NCI-H345 (cell line): ENCODE data around the gene ABCG1.

Experiments
- DNase-seq: peaks from one replicate; lab custom pipeline; 2025; lab: John Stamatoyannopoulos, UW

Gene ABCG1

DNA sequence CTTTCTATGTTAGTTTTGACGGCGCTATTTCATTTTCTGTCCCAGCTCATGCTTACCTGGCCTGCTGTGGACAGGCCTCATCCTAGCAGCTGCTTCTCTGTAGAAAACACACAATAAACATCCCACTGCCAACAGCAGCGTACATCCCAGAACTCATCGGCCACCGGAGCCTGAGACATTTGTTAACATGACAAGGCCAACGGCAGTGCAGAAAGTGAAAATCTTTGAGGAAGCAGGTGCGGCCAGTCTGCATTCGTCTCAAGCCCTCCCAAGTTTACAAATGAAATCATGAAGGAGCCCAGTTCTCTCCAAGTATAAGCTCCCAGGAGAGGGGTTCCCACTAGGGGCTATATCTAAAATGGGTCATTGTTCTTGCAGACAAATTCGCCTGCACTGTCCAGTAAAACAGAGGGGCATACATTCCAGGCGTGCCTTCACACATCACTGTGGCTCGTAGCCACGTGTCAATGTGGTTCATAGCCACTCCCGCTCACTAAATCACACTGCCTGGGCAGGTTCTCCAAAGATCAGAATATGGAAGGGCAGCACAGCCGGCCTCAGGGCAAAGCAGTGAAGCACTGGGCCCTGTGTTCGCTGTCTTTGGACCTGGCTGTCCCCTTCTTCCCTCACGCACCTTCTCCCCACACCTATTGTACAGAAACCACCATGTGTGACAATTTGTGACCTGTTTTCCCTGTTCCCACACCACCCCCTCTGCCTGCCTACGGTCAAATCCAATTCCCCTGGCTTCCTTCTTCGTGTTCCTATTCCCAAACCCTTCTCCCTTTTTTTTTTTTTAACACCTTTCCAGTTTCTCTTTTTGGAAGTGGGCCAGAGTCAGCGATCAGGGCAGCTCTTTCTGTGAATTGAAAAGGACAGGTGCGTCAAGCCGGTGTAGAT lies 27.0 kb upstream of the ABCG1 start:
- peak; percentile 51 for DNase-seq

DNA sequence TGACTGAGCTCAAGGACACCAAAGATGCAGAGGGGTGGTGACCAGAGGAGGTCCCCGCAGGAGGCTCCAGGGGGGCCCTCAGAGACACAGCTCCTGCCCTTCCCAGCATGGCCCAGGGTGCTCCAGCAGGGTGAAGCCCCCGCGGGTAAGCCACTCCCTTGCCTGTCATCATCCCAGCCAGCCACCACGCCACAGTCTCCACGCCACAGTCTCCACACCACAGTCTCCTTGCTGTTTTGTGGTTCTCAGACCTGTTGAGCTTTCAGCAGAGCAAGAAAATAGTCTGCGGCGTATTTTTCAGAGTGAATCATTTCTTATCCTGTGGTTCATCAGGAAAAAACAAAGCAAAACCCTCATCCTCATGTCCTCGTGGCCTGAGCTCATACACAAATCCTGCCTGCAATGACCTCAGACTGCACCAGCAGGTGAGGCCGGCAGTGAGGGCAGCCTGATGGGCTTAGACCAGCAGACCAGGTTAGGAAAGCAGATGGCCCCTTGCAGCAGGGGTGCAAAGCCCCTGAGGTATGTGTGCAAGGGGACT lies 25.7 kb upstream of the ABCG1 start:
- no peak for DNase-seq

DNA sequence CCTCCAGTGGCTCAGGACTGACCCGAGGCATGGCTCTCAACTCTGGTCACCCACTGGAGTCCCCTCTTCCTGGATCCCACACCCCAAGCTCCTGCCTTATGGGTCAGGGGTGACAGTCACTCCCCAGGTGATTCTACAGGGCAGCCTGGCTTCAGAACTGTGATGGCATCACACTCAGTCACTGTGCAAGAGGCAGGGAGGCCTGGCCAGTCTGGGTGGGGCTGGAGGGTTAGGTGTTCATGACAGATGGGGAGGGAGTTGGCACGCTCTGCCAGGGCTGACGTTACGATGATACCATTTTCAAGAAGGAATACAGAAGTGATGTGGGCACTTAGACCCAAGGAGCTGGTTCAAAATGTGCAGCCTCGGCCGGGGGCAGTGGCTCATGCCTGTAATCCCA lies 25.2 kb upstream of the ABCG1 start:
- DNase-seq = no peak

DNA sequence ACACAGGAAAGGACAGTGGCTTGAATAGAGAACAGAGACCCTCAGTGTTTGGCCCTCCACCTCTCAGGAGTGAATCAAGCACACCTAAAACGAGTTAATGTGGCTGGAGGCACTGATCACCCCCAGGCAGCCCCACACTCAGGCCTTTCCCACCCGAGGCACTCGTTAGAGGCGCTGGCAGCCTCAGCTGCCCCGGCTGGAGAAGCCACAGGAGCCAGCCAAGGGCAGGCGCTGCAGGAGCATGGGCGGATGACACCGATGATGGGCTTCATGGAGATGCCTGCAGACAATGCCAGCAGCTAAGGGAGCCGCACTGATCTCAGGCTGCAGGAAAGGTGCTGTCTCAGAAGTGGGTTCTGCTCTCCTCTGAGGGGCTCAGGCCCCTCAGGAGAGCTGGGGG lies 24.1 kb upstream of the ABCG1 start:
- no peak for DNase-seq

DNA sequence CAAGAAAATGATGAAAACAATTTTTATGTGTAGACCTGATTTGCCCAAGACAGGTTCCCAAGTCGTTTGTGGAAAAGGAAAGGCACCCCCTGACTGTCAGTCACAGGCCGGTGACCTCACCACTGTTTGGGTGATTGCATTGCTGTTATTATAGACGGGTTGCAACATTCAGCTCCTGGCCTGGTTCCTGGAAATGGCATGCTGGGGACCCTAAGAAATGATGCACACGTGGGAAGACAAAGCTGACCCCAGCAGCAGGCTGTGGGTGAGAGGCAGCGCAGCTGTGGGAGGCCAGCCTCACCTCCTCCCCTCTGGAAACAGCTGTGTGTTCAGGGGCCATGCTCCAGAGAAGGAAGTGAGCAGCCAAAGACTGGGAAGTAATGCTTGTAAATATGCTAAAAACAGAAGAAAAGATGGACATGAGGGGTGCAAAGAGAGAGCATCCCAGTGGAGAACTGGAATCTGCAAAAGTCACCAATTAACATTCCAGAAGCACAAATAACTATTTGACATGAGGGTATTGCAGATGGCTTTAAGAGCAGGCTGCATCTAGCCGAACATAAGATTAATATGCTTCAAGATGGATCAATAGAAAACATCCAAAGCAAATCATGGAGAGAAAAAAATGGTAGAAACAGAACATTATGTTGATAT lies 23.4 kb upstream of the ABCG1 start:
- no peak for DNase-seq

DNA sequence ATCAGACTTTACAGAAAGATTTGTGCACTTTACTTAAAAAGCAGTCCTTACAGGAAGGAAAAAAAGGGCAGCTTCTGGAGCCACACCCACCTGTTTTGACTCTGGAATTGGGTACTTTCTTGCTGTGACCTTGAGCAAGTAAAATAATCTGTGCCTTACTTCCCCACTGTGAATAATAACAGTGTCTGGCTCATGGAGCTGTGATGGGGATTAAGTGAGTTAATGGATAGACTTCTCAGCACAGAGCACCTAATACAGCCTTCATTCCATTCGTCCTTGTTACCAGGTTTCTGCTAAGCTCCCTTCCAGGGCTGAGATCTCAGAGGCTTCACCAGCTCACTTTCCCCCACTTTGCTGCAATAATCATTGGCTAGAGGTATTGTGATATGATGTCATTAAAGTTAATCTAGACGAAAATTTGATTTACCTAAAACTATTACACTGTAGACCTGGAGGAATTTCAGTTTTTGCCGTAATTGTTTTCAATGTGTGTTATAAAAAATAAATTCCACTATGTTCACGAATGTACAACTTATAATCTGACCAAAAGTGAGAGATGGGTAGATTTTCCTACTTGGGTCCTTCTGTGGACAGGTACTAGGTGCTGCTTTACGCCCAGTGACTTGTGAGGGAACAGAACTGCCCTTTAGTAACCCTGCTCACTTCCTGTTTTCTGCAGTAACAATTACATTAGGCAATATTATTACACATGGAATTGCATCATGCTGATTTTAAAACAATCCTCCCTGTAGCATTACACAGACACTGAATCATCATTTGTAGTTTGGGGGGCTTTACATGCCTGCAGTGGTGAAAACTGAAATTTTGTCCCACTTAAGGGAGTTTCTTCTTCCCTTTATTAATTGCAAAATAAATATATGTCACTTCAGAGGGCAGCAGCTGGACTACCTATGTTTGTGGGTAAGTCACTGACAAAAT lies 19.7 kb upstream of the ABCG1 start:
- no peak for DNase-seq

DNA sequence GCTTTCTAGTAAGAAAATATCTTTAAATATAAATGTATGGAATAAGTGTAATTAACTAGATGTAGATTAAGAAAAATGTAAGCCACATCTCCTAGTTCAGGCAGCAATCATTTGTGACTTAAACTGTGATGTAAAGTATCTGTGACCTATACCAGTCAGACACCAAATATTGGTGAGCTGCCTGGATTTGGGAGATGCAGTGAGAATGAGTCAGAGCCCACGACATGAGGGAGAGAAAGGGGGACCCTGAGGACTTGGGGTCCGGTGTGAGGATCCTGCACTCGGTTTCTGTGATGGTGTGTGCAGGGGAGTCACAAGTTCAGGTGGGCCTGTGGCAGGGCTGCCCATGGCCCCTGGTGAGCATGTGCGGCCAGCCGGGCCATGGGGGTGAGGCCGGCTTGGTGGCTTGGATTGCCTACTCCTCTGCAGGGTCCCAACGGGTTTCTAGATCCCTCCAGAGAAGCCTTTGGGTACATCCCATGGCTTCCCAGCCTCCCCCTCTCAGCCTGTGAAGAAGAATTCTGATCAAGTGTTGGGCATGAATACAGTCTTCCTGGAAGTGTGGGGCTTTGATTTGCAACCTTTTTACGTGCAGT lies 19.0 kb upstream of the ABCG1 start:
- DNase-seq = no peak

DNA sequence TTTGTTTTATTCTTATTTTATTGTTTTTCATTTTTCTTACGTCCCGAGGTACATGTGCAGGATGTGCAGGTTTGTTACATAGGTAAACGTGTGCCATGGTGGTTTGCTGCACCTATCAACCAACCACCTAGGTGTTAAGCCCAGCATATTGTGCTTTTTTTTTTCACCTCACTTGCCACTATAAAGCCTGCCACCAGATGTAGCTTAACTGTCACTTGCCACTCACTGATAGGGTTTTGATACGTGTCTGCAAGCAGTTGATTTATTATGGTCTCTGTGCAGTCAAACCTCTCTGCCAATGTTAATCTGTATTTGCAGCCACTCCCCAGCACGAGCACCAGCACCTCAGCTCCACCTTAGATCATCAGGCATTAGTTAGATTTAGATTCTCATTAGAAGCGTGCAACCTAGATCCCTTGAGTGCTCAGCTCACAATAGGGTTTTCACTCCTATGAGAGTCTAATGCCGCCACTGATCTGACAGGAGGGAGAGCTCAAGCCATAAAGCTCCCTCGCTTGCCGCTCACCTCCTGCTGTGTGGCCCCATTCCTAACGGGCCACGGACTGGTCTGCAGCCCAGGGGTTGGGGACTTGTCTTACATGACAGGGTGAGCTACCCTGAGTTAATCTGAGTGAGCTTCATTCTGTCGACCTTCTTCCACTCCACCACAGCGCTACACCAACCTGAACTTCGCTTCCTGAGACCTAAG lies 17.9 kb upstream of the ABCG1 start:
- DNase-seq = no peak

DNA sequence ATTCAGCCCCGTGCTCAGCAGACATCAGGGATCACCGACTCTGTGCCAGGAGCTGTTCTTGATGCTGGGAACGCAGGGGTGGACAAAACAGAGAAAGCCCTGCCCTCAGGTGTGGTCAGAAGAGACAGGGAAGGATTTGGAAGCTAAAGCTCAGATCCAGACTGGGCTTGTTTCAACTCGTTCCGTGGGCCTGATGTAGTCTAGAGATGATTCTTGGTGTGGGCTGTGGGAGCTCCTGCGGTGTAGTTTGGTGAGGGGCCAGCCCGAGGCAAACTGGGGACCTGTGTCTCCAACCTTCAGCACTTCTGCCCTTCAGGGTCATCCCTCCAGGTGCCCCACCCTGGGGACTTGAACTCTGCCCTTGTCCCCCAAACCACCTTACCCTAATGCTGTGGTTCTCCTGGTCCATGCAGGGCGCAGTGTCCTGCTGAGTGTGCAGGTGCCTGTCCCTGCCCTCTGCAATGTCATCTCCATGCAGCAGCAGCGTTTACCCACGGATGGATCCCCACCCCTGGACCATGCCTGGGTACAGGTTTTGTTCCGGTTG lies 17.3 kb upstream of the ABCG1 start:
- DNase-seq = no peak

DNA sequence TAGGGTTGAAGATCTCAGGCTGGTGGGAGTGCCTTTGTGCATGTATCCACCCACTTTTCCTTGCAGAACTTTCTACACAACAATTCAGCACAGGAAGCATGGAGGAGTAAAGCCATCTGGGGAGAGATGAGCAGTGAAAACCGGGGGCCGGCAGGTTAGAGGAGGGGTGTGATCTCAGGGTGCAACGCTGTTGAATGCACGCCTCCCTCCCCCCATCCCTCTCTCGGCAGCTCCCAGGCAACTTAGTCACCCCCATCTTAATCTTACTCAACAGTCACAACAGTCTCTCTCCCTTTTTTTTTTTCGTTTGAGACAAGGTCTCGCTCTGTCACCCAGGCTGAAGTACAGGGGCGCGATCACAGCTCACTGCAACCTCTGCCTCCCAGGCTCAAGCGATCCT lies 16.6 kb upstream of the ABCG1 start:
- DNase-seq = no peak

DNA sequence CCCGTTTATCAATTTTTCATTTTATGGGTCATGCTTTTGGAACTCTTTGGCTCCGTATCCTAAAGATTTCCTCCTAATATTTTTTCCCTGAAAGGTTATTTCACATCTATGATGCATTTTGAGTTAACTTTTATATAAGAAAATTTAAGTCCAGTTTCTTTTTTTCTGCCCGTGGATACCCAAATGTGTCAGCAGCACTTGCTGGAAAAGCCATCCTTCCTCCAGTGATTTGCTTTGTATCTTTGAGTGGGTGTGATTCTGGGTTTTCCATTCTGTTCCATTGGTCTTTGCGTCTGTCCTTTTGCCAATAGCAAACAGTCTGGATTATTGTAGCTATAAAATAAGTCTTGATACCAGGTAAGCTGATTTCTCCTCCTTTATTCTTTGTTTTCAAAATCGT lies 15.6 kb upstream of the ABCG1 start:
- no peak for DNase-seq

DNA sequence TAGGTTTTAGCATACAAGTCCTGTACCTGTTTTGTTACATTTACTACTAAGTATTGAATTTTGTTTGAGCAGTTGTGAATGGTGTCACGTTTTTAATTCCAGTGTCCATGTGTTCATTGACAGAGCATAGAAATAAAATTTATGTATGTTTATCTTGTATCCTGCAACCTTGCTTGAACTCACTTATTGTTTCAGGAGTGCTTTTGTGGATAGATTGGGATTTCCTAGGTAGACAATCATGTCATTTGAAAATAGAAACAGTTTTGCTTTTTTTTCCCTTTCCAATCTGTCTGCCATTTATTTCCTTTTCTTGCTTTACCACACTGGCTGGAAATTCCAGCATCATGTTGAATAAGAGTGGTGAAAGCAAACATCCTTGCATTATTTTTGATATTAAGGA lies 15.0 kb upstream of the ABCG1 start:
- DNase-seq = no peak

DNA sequence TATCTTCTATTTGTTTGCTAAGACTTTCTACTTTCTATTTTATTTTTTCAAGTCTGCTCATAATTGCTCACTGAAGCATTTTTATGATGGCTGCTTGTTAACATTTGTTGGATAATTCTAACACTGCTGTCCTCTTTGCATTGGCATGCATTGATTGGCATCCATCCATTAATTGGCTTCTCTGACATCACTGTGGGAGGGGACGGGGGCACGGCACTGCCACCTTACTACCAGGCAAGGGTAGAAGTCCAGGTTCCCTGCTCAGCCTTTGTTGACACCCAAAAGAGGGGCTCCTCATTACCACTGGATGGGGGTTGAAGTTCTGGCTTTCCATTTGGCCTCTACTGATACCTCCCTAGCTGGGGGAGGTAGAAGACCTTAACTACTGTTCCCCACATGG lies 11.5 kb upstream of the ABCG1 start:
- no peak for DNase-seq

DNA sequence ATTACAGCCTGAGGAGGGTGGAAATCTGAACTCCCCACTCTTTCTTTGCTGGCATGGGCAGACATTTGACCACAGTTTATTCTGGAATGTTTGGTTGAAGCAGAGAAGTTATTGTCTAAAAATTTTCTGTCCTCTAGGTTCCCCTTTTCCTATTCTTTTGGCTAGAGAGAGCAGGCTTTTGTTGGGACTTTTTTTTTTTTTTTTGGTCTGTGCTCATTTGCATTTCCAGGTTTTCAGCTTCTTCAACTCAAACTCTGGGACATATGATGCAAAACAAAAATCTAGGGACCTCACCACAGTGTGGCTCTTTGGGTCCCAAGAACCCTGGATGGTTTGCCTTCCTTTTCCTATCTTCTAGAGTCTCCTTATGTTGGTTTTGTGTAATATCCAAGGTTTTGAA lies 10.9 kb upstream of the ABCG1 start:
- no peak for DNase-seq

DNA sequence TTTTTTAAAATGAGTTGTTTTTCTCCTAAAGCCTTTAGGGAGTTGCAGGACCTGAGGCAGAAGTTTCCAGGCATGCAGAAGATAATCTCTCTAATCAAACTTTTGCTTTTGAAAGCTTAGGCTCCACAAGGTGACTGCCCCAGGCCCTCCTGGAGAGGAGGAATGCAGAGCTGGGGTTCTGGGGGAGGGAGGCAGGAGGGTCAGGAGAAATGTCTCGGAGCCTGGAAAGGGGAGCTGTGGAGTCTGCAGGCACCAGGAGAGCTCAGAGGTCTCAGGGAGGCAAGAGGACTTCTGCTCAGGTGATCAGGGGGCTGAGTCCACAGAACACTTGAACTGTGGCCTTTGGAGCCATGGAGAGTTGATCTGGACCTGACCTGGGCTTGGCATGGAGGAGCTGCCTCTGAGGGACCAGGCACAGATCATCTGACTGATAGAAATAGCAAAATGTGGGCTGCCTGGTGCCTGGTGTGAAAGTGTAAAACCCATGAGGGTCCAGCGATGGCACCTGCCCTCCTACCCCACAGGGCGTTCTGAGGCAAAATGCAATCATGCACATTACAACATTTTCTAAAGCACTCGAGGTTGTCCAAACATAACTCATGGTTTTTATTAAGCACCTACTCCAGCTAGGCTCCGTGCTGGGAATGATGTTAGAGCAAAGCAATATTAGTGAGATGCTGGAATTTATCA lies 10.0 kb upstream of the ABCG1 start:
- no peak for DNase-seq

DNA sequence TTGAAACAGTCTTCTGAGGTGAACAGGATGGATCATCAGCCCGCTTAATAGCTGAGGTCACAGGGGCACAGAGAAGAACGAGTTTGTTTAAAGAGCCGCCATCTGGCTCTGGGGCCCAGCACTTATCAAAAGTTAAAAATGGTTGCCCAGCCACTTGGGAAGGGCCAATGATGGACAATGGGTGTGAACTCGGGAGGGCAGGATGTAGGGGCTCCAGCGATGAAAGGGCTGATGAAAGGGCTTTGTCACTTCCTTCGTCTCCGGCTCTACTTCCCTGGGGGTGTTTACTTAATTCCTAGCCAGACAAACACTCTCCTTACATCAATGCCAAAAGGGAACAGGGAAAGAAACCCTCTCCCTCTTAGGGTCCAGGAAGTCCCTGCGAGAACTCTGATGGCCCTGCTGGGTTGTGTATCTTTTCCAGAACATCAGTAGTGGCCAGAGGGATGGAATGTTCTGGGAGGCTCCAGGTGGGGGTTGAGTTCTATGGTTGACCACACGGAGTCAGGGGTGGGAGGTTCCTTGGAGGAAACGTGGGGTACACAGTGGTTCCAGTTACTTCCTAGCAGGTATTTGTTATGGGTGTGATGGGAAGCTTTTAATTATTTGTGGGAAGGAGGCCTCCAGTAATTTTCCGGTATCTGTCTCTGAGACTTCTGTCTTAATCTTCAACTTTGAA lies 9.0 kb upstream of the ABCG1 start:
- DNase-seq = no peak

DNA sequence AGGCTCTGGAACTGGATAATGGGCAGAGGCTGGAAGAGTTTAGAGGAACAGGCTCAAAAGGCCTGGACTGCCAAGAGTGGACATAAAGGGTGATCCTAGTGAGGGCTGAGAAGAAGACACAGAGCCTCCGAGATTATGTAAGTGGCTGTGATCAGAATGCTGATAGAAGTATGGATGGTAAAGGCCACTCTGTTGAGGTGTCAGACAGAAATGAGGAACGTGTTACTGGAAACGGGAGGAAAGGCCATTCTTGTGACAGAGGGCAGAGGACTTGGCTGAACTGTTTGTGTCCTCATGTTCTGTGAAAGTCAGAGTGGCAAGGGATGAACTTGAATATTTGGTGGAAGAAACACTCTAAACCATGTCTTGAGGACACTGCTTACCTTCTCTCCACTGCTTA lies 6.7 kb upstream of the ABCG1 start:
- DNase-seq = no peak

DNA sequence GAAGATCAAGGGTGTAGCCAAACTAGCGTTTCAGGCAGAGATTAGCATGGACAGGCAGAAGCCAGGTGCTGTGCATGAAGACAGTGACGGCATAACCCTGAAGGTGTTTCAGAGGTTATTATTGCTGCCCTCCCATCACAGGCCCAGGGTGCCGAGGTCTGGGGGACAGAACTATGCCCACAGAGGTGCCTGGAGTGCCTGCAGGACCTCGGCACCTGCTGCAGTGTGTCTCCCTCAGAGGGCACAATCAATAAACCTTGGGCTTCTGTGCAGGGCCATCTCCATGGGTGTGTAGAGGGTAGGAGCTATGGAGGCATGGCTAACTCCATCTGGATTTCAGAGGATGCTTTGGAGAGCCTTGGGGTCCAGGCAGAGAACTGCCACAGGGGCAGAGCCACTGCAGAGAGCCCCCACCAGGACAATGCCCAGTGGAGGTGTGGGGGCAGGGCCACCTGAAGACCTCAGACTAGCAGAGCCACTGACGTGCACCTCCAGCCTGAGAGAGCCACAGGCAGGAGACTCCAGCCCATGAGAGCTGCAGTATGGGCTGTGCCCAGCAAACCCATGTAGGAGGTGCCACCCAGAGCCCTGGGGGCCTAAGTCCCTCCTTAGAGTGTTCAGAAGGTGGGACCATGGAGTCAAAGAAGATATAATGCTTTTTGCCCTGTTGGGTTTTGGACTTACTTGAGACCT lies 5.7 kb upstream of the ABCG1 start:
- DNase-seq = no peak

DNA sequence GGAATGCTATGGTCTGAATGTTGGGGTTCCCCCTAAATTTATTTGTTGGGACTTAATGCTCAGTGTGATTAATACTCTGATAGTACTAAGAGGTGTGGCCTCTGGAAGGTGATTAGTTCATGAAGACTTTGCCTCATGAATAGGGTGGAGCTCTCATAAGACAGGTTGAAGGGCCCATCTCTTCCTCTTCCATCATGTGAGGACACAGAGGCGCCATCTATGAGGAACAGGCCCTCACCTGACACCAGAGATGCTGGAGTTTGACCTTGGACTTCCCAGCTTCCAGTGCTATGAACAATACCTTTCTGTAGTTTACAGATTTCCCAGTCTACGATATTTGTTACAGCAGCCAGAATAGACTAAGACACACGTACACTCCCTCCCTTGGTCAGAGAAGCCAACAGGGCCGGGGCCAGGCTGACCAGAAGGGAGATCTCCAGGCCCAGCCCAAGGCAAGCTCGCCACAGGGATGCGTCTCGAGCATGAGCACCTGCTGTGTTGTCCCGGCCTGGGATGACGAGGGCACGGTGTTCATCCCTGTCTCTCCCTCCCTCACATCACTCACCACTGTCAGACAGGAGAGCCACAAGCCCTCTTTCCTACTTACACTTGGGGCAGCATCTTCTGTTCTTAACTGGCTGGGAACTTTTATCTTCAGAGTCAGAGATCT lies 4.7 kb upstream of the ABCG1 start:
- DNase-seq = no peak
